IMR-90 (cell line): Measurements from ENCODE around the gene TRAF3. TPM values are rescaled to one million over a fixed set of nuclear protein-coding genes. Genes with fewer than 3 reads are reported as not detected.

Experiments
- ATAC-seq: fragments of 200-7000 bp; cut with Tn5 transposase; 2 replicates; pipeline ENCODE4 v1.9.1; 2020; ENCODE audit warnings: low read depth, mild to moderate bottlenecking, moderate library complexity
- BruUV-seq: library from RNA; stranded (reverse); fragments of 400-500 nt; replicated peaks from 2 replicates; lab custom pipeline; 2021; lab: Mats Ljungman, UMichigan
- CTCF ChIA-PET: fragments of 300-600 bp; formaldehyde crosslinking; extraction: SDS; loops from one replicate; lab custom pipeline; 2021; ENCODE audit warnings: antibody characterized with exemption; lab: Yijun Ruan, JAX
- POLR2A ChIA-PET: fragments of 300-600 bp; sonication (Branson Sonifier 250); formaldehyde crosslinking; loops from one replicate; lab custom pipeline; 2022; ENCODE audit warnings: antibody characterized with exemption; ENCODE audit not compliant: unreplicated experiment; lab: Charles Lee
- DNase-seq: peaks from one replicate; pipeline ENCODE4 v3.0.0; 2013
- H2AFZ ChIP-seq: replicated peaks from 2 replicates; pipeline ENCODE3; 2013; ENCODE audit warnings: low read length, mild to moderate bottlenecking; ENCODE audit not compliant: poor library complexity
- H2AK5ac ChIP-seq: 2 replicates; pipeline ENCODE4 v1.6.1; 2013; ENCODE audit warnings: low read depth, low read length, inconsistent platforms
- H2AK9ac ChIP-seq: replicated peaks from 2 replicates; pipeline ENCODE3; 2013; ENCODE audit warnings: mild to moderate bottlenecking, low read depth, low read length, moderate library complexity; ENCODE audit not compliant: poor library complexity
- H2BK120ac ChIP-seq: 2 replicates; pipeline ENCODE4 v1.6.1; 2013; ENCODE audit warnings: low read depth, low read length, inconsistent platforms
- H2BK15ac ChIP-seq: 3 replicates; pipeline ENCODE4 v1.6.1; 2013; ENCODE audit warnings: low read depth, low read length, inconsistent platforms
- H2BK20ac ChIP-seq: 2 replicates; pipeline ENCODE4 v1.6.1; 2013; ENCODE audit warnings: low read depth, mild to moderate bottlenecking, inconsistent platforms, low read length, moderate library complexity
- H2BK5ac ChIP-seq: 2 replicates; pipeline ENCODE4 v1.6.1; 2013; ENCODE audit warnings: mild to moderate bottlenecking, low read depth, low read length, inconsistent platforms; ENCODE audit not compliant: poor library complexity, severe bottlenecking
- H3K14ac ChIP-seq: replicated peaks from 2 replicates; pipeline ENCODE4 v1.6.1; 2013; ENCODE audit warnings: low read depth, low read length, inconsistent platforms
- H3K18ac ChIP-seq: 2 replicates; pipeline ENCODE4 v1.6.1; 2013; ENCODE audit warnings: low read depth, low read length, control low read depth
- H3K23ac ChIP-seq: 2 replicates; pipeline ENCODE4 v1.6.1; 2013; ENCODE audit warnings: low read depth, low read length, inconsistent platforms
- H3K27ac ChIP-seq: 2 replicates; pipeline ENCODE4 v1.5.1; 2013; ENCODE audit warnings: mild to moderate bottlenecking, control low read depth, low read length; ENCODE audit not compliant: insufficient read depth
- H3K27me3 ChIP-seq: 2 replicates; pipeline ENCODE4 v1.6.1; 2013; ENCODE audit warnings: low read length; ENCODE audit not compliant: control insufficient read depth, insufficient read depth
- H3K36me3 ChIP-seq: 2 replicates; pipeline ENCODE4 v1.6.1; 2013; ENCODE audit warnings: low read length, mixed read lengths; ENCODE audit not compliant: control insufficient read depth, insufficient read depth
- H3K4ac ChIP-seq: 2 replicates; pipeline ENCODE4 v1.6.1; 2013; ENCODE audit warnings: low read depth, low read length, inconsistent platforms
- H3K4me1 ChIP-seq: 2 replicates; pipeline ENCODE4 v1.6.1; 2013; ENCODE audit warnings: low read length, mixed read lengths; ENCODE audit not compliant: control insufficient read depth, insufficient read depth
- H3K4me2 ChIP-seq: 2 replicates; pipeline ENCODE4 v1.6.1; 2013; ENCODE audit warnings: low read depth, mild to moderate bottlenecking, control low read depth, low read length, moderate library complexity
- H3K4me3 ChIP-seq: 2 replicates; pipeline ENCODE4 v1.5.1; 2013; ENCODE audit warnings: low read depth, mild to moderate bottlenecking, control low read depth, low read length, moderate library complexity; ENCODE audit not compliant: insufficient read depth
- H3K56ac ChIP-seq: 2 replicates; pipeline ENCODE4 v1.6.1; 2013; ENCODE audit warnings: low read length, inconsistent platforms; ENCODE audit not compliant: insufficient read depth; ENCODE audit errors: extremely low read depth
- H3K79me1 ChIP-seq, 2 experiments: 2 replicates each; pipeline ENCODE4 v1.6.1; 2013; ENCODE audit warnings: low read length in 2 of 2, inconsistent platforms in 1 of 2, low read depth in 1 of 2
- H3K9ac ChIP-seq: 2 replicates; pipeline ENCODE4 v1.6.1; 2013; ENCODE audit warnings: low read depth, low read length, control low read depth
- H3K9me1 ChIP-seq: 2 replicates; pipeline ENCODE4 v1.6.1; 2013; ENCODE audit warnings: low read length, inconsistent platforms; ENCODE audit not compliant: insufficient read depth
- H3K9me3 ChIP-seq: 2 replicates; pipeline ENCODE4 v1.6.1; 2013; ENCODE audit warnings: low read length; ENCODE audit not compliant: control insufficient read depth, insufficient read depth
- H4K20me1 ChIP-seq: 2 replicates; pipeline ENCODE4 v1.6.1; 2013; ENCODE audit warnings: low read length, inconsistent platforms; ENCODE audit not compliant: insufficient read depth
- H4K5ac ChIP-seq: 2 replicates; pipeline ENCODE4 v1.6.1; 2013; ENCODE audit warnings: mild to moderate bottlenecking, low read depth, low read length, control low read depth
- H4K8ac ChIP-seq, 2 experiments: 2 replicates each; pipeline ENCODE4 v1.6.1; 2013; ENCODE audit warnings: low read depth in 2 of 2, low read length in 2 of 2, control low read depth in 1 of 2, inconsistent platforms in 1 of 2
- H4K91ac ChIP-seq: 2 replicates; pipeline ENCODE4 v1.6.1; 2013; ENCODE audit warnings: low read depth, low read length, inconsistent platforms; ENCODE audit not compliant: insufficient read depth
- BHLHE40 ChIP-seq: fragments of 150-350 bp; IDR thresholded peaks from 2 replicates; pipeline ENCODE4 v1.6.1; 2016; ENCODE audit warnings: mild to moderate bottlenecking, low read depth, low read length
- CEBPB ChIP-seq: IDR thresholded peaks from 2 replicates; pipeline ENCODE4 v1.6.1; 2012; ENCODE audit warnings: low read depth, low read length, improper control_type of control experiment
- CHD1 ChIP-seq: IDR thresholded peaks from 2 replicates; pipeline ENCODE4 v1.6.1; 2012; ENCODE audit warnings: low read depth, low read length, improper control_type of control experiment
- CTCF ChIP-seq: conservative IDR thresholded peaks from 2 replicates; pipeline ENCODE4 v1.5.1; 2012; ENCODE audit warnings: mild to moderate bottlenecking, low read depth, low read length, improper control_type of control experiment
- ELK1 ChIP-seq: fragments of 150-350 bp; IDR thresholded peaks from 2 replicates; pipeline ENCODE4 v1.6.1; 2016; ENCODE audit warnings: low read depth, mild to moderate bottlenecking, low read length, moderate library complexity, borderline replicate concordance
- FOS ChIP-seq: fragments of 150-350 bp; IDR thresholded peaks from 2 replicates; pipeline ENCODE4 v1.6.1; 2016; ENCODE audit warnings: low read depth, low read length
- MAFK ChIP-seq: IDR thresholded peaks from 2 replicates; pipeline ENCODE4 v1.6.1; 2012; ENCODE audit warnings: low read depth, low read length, improper control_type of control experiment
- MAZ ChIP-seq: IDR thresholded peaks from 2 replicates; pipeline ENCODE4 v1.6.1; 2012; ENCODE audit warnings: low read depth, mild to moderate bottlenecking, low read length, improper control_type of control experiment, moderate library complexity, borderline replicate concordance
- MXI1 ChIP-seq: IDR thresholded peaks from 2 replicates; pipeline ENCODE4 v1.6.1; 2012; ENCODE audit warnings: low read depth, mild to moderate bottlenecking, low read length, moderate library complexity, borderline replicate concordance
- NFE2L2 ChIP-seq: fragments of 150-350 bp; IDR thresholded peaks from 2 replicates; pipeline ENCODE4 v1.6.1; 2016; ENCODE audit warnings: low read depth, mild to moderate bottlenecking, low read length
- POLR2A ChIP-seq: IDR thresholded peaks from 2 replicates; pipeline ENCODE4 v1.6.1; 2012; ENCODE audit warnings: mild to moderate bottlenecking, low read depth, low read length
- RAD21 ChIP-seq: IDR thresholded peaks from 2 replicates; pipeline ENCODE4 v1.6.1; 2012; ENCODE audit warnings: low read length, improper control_type of control experiment
- RCOR1 ChIP-seq: IDR thresholded peaks from 2 replicates; pipeline ENCODE4 v1.6.1; 2012; ENCODE audit warnings: mild to moderate bottlenecking, low read length, improper control_type of control experiment; ENCODE audit not compliant: insufficient replicate concordance
- RFX5 ChIP-seq: IDR thresholded peaks from 2 replicates; pipeline ENCODE4 v1.8.0; 2012; ENCODE audit warnings: low read depth, mild to moderate bottlenecking, low read length, moderate library complexity
- SMC3 ChIP-seq: fragments of 150-350 bp; IDR thresholded peaks from 2 replicates; pipeline ENCODE4 v1.6.1; 2016; ENCODE audit warnings: low read depth, mild to moderate bottlenecking, antibody characterized with exemption, low read length, moderate library complexity
- USF2 ChIP-seq: fragments of 150-350 bp; IDR thresholded peaks from 2 replicates; pipeline ENCODE4 v1.6.1; 2017; ENCODE audit warnings: mild to moderate bottlenecking, antibody characterized with exemption, low read length, low read depth
- WGBS, 2 experiments: methylation state at CpG; one replicate each; pipeline versions ENCODE4 v1.1.5 to v1.1.7; 2013; ENCODE audit warnings: missing lambda C conversion rate in 2 of 2; ENCODE audit not compliant: insufficient read length in 1 of 2; ENCODE audit errors: extremely low coverage in 2 of 2; 5-methylcytosine and 5-hydroxymethylcytosine counted together
- dilution Hi-C: fragments of 300-500 bp; cut with HindIII; formaldehyde crosslinking; loops from one replicate; pipeline ENCODE4 v1.14.3; 2018; ENCODE audit warnings: low sequenced_read_pairs; ENCODE audit not compliant: unreplicated experiment
- in situ Hi-C: fragments of 300-500 bp; cut with MboI; formaldehyde crosslinking; loops from 3 replicates; pipeline ENCODE4 v1.14.3; 2019; ENCODE audit warnings: low sequenced_read_pairs, inconsistent platforms, mixed read lengths
- intact Hi-C: fragments of 100-400 bp; cut with micrococcal nuclease; formaldehyde crosslinking; loops from 2 replicates; pipeline ENCODE4 v1.10.0; 2022
- polyA plus RNA-seq, 3 experiments: library from polyadenylated mRNA; depleted of rRNA; stranded (reverse); fragments of >200 nt; gene quantifications; 2 replicates each; pipeline ENCODE4 v1.2.3, GENCODE V29; 2012; ENCODE audit warnings: low replicate concordance in 1 of 3
- total RNA-seq: library from RNA; depleted of rRNA; stranded (reverse); fragments of >200 nt; gene quantifications from 2 replicates; pipeline ENCODE4 v1.2.3, GENCODE V29; 2012

TRAF3 gene
- total and polyA plus RNA-seq, 2 of the 4 experiments (the other 2 are of a cell fraction): 21.2 to 25.3 TPM

GRCh38 chr14:102856179-102856578 is 78.9 kb downstream of the TRAF3 start:
- Histone ChIP-seq H3K27me3 (no peaks in the 10 kb centered on the region), H2AK5ac (no peak overlapping the region), H3K4me3 (no peak overlapping the region), H4K8ac (no peak overlapping the region), H3K23ac (no peak overlapping the region), H4K5ac (no peak overlapping the region), H3K4ac (no peak overlapping the region), H4K20me1 (no peaks in the 10 kb centered on the region), H2AK9ac (no peak overlapping the region), H3K4me2 (no peak overlapping the region), H3K9me1 (no peaks in the 10 kb centered on the region), H3K4me1 (no peaks in the 10 kb centered on the region), H2BK5ac (no peak overlapping the region), H3K14ac (no peak overlapping the region), H2BK15ac (no peak overlapping the region), H3K56ac (no peak overlapping the region), H2BK120ac (no peak overlapping the region), H3K18ac (no peak overlapping the region), H2AFZ (no peak overlapping the region), H3K79me1 (peaks cover 10 to 46% of the 10 kb centered on the region in 2 experiments; a peak in 3 of 4 replicates), H2BK20ac (no peak overlapping the region), H3K36me3 (no peaks in the 10 kb centered on the region), H3K9me3 (no peaks in the 10 kb centered on the region), H3K9ac (no peak overlapping the region), H4K91ac (no peak overlapping the region), H3K27ac (no peak overlapping the region)
- TF ChIP-seq NFE2L2: no peak
- TF ChIP-seq MAFK: no peak
- no peak for TF ChIP-seq SMC3
- TF ChIP-seq CTCF: no peak
- no peak for TF ChIP-seq BHLHE40
- TF ChIP-seq MXI1: no peak
- no peak for TF ChIP-seq USF2
- TF ChIP-seq CEBPB: no peak
- no peak for TF ChIP-seq RAD21
- TF ChIP-seq RFX5: no peak
- no peak for TF ChIP-seq FOS
- TF ChIP-seq CHD1: no peak
- no peak for TF ChIP-seq POLR2A
- no peak for TF ChIP-seq RCOR1
- no peak for TF ChIP-seq MAZ
- no peak for TF ChIP-seq ELK1
- ChIA-PET POLR2A (no interaction called here), CTCF (no interaction called here)
- BruUV-seq: no TSS peak
- DNase-seq (no peak), ATAC-seq (no peak)
- WGBS, 2 experiments: no CpG with 5 or more reads among the region's 2 CpGs
- intact Hi-C loops: no loop called here
- dilution Hi-C loops: no loop called here
- in situ Hi-C loops: no loop called here
